Measurements from ENCODE around the gene SMIM33.

DNA sequence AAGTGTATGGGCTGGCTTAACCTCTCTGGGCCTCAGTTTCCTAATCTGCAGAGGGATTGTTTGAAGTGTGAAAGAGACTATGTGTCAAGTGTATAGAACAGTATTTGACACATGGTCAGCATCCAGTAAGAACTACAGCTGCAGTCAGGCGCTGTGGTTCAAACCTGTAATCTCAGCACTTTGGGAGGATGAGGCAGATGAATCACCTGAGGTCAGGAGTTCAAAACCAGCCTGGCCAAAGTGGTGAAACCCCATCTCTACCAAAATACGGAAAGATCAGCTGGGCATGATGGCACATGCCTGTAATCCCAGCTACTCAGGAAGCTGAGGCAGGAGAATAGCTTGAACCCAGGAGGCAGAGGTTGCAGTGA, 43.7 kb downstream of the SMIM33 start:
- TF ChIP-seq, protein P1, sequence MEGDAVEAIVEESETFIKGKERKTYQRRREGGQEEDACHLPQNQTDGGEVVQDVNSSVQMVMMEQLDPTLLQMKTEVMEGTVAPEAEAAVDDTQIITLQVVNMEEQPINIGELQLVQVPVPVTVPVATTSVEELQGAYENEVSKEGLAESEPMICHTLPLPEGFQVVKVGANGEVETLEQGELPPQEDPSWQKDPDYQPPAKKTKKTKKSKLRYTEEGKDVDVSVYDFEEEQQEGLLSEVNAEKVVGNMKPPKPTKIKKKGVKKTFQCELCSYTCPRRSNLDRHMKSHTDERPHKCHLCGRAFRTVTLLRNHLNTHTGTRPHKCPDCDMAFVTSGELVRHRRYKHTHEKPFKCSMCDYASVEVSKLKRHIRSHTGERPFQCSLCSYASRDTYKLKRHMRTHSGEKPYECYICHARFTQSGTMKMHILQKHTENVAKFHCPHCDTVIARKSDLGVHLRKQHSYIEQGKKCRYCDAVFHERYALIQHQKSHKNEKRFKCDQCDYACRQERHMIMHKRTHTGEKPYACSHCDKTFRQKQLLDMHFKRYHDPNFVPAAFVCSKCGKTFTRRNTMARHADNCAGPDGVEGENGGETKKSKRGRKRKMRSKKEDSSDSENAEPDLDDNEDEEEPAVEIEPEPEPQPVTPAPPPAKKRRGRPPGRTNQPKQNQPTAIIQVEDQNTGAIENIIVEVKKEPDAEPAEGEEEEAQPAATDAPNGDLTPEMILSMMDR (conservative IDR thresholded peaks at IDR 0.05; ENCODE audit: low read length) = no peak
- TF ChIP-seq EZH2phosphoT487 (IDR thresholded peaks at IDR 0.05; ENCODE audit: borderline replicate concordance) = no peak

Data from Loucy (cell line).